SW 1271 (cell line): ENCODE measurements around the gene AASS.

ENCODE experiments used
- DNase-seq, 2 experiments: peaks; one replicate each; lab custom pipeline; 2025; lab: John Stamatoyannopoulos, UW

Gene AASS

DNA sequence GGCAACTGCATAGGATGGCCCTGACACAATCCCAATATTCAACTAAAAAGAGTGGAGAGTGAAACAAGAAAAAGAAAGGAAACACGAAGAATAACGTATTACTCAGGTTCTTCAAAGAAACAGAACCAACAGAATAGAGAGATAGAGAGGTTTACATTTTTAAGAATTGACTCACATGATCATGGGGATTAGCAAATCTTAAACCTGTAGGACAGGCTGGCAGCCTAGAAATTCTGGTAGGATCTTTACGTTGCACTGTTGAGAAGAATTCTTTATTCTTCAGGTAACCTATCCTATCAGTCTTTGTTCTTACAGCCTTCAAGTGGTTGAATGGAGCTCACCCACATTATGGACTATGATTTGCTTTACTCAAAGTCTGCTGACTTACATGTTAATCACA, 103.9 kb downstream of the AASS start:
- no peak for DNase-seq

DNA sequence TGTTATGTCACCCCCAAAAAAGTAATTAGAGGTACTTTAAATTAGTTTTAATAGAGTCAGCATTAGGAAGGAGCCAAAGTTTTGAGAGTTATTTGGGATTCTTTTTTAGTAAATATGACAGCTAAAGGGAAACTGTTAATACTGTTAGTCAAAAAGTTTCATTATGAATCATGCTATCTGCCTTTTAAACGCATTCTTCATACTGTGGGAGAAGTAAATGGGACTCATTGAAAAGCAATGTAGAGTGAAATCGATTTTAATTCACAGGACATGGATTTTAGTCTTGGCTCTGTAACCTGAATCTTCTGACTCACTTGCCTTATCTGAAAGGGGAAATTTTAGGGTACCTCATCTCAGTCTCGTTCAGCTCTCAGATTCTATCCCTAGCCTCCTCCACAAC, 105.1 kb downstream of the AASS start:
- DNase-seq: no peak

DNA sequence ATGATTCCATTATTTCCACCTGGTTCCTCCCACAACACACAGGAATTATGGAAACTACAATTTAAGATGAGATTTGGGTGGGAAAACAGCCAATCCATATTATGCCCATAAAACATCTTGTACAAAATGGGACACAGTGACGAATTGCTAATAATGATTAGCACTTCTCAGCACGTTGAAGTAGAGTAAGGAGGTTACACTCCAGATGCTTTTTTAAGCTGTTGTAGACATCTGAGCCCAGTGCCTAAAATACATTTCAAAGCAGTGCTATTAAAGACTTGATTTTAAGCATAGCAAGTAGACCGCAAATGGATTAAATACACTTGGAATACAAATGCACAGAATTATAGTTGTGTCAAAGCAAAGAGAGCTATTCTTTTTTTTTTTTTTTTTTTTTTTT, 105.9 kb downstream of the AASS start:
- DNase-seq: no peak

DNA sequence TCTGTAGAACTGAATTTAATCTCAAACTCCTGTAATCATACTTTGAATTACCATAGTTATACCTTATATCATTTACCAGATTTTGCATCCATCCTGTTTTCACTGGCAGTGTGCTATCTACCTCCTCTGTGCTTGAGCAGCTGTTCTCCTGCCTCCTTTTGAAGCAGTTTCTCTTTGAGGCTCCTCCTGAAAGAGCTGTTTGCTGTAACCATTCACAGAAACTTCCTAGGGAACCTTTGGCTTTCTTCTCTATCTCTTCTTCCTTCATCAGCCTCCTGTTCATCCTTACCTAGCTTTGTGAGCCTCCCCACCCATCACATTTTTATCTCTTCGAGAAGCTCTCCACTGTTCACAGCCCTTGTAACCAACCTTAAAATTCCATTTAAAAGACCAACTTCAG, 108.2 kb downstream of the AASS start:
- no peak for DNase-seq

DNA sequence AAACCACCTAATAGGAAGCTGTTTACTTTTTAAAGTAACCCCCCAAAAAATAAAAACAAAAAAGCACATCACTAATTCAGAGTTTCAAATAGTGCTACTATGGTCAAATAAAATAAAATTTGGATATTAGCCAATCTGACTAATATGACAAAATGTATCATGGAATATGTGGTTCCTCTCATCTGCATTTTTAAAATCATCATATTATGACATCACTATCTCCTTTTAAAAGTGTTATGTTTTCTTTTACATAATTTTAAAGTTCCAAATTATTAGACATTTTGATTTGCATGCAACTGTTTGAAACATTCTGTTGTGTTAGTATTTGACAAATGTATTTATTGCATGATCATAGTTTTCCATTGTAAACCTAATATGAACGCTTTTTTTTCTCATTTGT, 110.4 kb downstream of the AASS start:
- no peak for DNase-seq

DNA sequence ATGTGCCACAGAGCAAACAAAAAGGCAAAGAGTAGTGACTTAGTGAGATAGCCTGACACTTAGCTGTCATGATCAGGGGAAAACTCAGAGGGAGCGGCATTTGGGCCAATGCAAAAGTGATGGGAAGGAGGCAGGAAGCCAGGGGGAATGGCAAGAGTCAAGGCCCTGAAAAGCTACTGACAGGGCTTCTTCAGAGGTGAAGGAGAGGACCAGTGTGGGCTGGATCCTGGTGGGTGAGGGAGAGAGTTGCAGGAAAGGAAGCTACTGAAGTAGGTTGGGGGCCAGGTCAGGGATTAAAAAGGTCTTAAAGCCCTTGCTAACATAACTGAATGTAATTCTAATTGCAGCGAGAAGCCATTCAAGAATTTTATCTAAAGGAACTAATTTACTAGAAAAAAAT, 117.0 kb downstream of the AASS start:
- no peak for DNase-seq
